ENCODE data around the gene MET.
"Not testable (repeated sequence)": the region's sequence is repeated elsewhere in the genome, so short reads cannot be mapped to it uniquely, and the experiment has no call there.

MET gene

GRCh38 chr7:116710764-116711452 lies 38.9 kb downstream of the MET start:
- Histone ChIP-seq H3K9me3 (ENCODE audit: control insufficient read depth, low read length) (no peaks in the 10 kb centered on the region), H3K4me1 (ENCODE audit: control insufficient read depth, insufficient read depth, low read length, poor library complexity, severe bottlenecking) (no peaks in the 10 kb centered on the region), H3K36me3 (ENCODE audit: control insufficient read depth, insufficient read depth, low read length) (no peaks in the 10 kb centered on the region), H3K27ac (ENCODE audit: low read depth, low read length, severe bottlenecking) (no peak overlapping the region), H3K4me3 (ENCODE audit: extremely low read depth, insufficient read depth, low read length, poor library complexity, severe bottlenecking) (no peak overlapping the region)
- WGBS, 2 experiments (ENCODE audit: insufficient coverage in 2 of 2), result 100% methylated on average over 1 of the region's 3 CpGs; no CpG with 5 or more reads in 1 of the 2 experiments

GRCh38 chr7:116711790-116712189 lies 39.8 kb downstream of the MET start:
- 89 to 93% methylated on average over 3 to 4 of the region's 4 CpGs for WGBS, 2 experiments (ENCODE audit: insufficient coverage in 2 of 2)
- no peak overlapping the region for H3K27ac ChIP-seq (ENCODE audit: low read depth, low read length, severe bottlenecking)
- H3K36me3 ChIP-seq (ENCODE audit: control insufficient read depth, insufficient read depth, low read length), result no peaks in the 10 kb centered on the region
- no peak overlapping the region for H3K4me3 ChIP-seq (ENCODE audit: extremely low read depth, insufficient read depth, low read length, poor library complexity, severe bottlenecking)
- no peaks in the 10 kb centered on the region for H3K9me3 ChIP-seq (ENCODE audit: control insufficient read depth, low read length)
- no peaks in the 10 kb centered on the region for H3K4me1 ChIP-seq (ENCODE audit: control insufficient read depth, insufficient read depth, low read length, poor library complexity, severe bottlenecking)

GRCh38 chr7:116713500-116713899 lies 41.5 kb downstream of the MET start:
- no peak overlapping the region for H3K27ac ChIP-seq (ENCODE audit: low read depth, low read length, severe bottlenecking)
- no peak overlapping the region for H3K4me3 ChIP-seq (ENCODE audit: extremely low read depth, insufficient read depth, low read length, poor library complexity, severe bottlenecking)
- no peaks in the 10 kb centered on the region for H3K9me3 ChIP-seq (ENCODE audit: control insufficient read depth, low read length)
- 82 to 98% methylated on average over 4 of the region's 4 CpGs for WGBS, 2 experiments (ENCODE audit: insufficient coverage in 2 of 2)
- H3K4me1 ChIP-seq (ENCODE audit: control insufficient read depth, insufficient read depth, low read length, poor library complexity, severe bottlenecking), result no peaks in the 10 kb centered on the region
- no peaks in the 10 kb centered on the region for H3K36me3 ChIP-seq (ENCODE audit: control insufficient read depth, insufficient read depth, low read length)

- Histone ChIP-seq H3K9me3 (ENCODE audit: control insufficient read depth, low read length) (no peaks in the 10 kb centered on the region), H3K27ac (ENCODE audit: low read depth, low read length, severe bottlenecking) (no peak overlapping the region), H3K36me3 (ENCODE audit: control insufficient read depth, insufficient read depth, low read length) (no peaks in the 10 kb centered on the region), H3K4me1 (ENCODE audit: control insufficient read depth, insufficient read depth, low read length, poor library complexity, severe bottlenecking) (no peaks in the 10 kb centered on the region), H3K4me3 (ENCODE audit: extremely low read depth, insufficient read depth, low read length, poor library complexity, severe bottlenecking) (no peak overlapping the region)
Measured at GRCh38 chr7:116713918-116714317, 41.9 kb downstream of the MET start.

GRCh38 chr7:116715077-116715476 lies 43.1 kb downstream of the MET start:
- no peaks in the 10 kb centered on the region for H3K9me3 ChIP-seq (ENCODE audit: control insufficient read depth, low read length)
- no peak overlapping the region for H3K4me3 ChIP-seq (ENCODE audit: extremely low read depth, insufficient read depth, low read length, poor library complexity, severe bottlenecking)
- no peaks in the 10 kb centered on the region for H3K4me1 ChIP-seq (ENCODE audit: control insufficient read depth, insufficient read depth, low read length, poor library complexity, severe bottlenecking)
- no peak overlapping the region for H3K27ac ChIP-seq (ENCODE audit: low read depth, low read length, severe bottlenecking)
- no peaks in the 10 kb centered on the region for H3K36me3 ChIP-seq (ENCODE audit: control insufficient read depth, insufficient read depth, low read length)

GRCh38 chr7:116717137-116717536 lies 45.1 kb downstream of the MET start:
- no peaks in the 10 kb centered on the region for H3K4me1 ChIP-seq (ENCODE audit: control insufficient read depth, insufficient read depth, low read length, poor library complexity, severe bottlenecking)
- H3K9me3 ChIP-seq (ENCODE audit: control insufficient read depth, low read length), result no peaks in the 10 kb centered on the region
- H3K4me3 ChIP-seq (ENCODE audit: extremely low read depth, insufficient read depth, low read length, poor library complexity, severe bottlenecking), result no peak overlapping the region
- no peaks in the 10 kb centered on the region for H3K36me3 ChIP-seq (ENCODE audit: control insufficient read depth, insufficient read depth, low read length)
- no peak overlapping the region for H3K27ac ChIP-seq (ENCODE audit: low read depth, low read length, severe bottlenecking)
- 50 to 100% methylated on average over 1 of the region's 3 CpGs for WGBS, 2 experiments (ENCODE audit: insufficient coverage in 2 of 2)

GRCh38 chr7:116723959-116724529 lies 52.0 kb downstream of the MET start:
- WGBS, 2 experiments (ENCODE audit: insufficient coverage in 2 of 2), result 89 to 93% methylated on average over 7 to 8 of the region's 31 CpGs
- not testable (repeated sequence) for H3K36me3 ChIP-seq (ENCODE audit: control insufficient read depth, insufficient read depth, low read length); H3K9me3 ChIP-seq (ENCODE audit: control insufficient read depth, low read length); H3K4me3 ChIP-seq (ENCODE audit: extremely low read depth, insufficient read depth, low read length, poor library complexity, severe bottlenecking); H3K27ac ChIP-seq (ENCODE audit: low read depth, low read length, severe bottlenecking); H3K4me1 ChIP-seq (ENCODE audit: control insufficient read depth, insufficient read depth, low read length, poor library complexity, severe bottlenecking)

- Histone ChIP-seq H3K9me3 (ENCODE audit: control insufficient read depth, low read length) (no peaks in the 10 kb centered on the region), H3K4me1 (ENCODE audit: control insufficient read depth, insufficient read depth, low read length, poor library complexity, severe bottlenecking) (no peaks in the 10 kb centered on the region), H3K27ac (ENCODE audit: low read depth, low read length, severe bottlenecking) (no peak overlapping the region), H3K36me3 (ENCODE audit: control insufficient read depth, insufficient read depth, low read length) (no peaks in the 10 kb centered on the region), H3K4me3 (ENCODE audit: extremely low read depth, insufficient read depth, low read length, poor library complexity, severe bottlenecking) (no peak overlapping the region)
- WGBS, 2 experiments (ENCODE audit: insufficient coverage in 2 of 2), result 90 to 100% methylated on average over 2 to 4 of the region's 5 CpGs
Measured at GRCh38 chr7:116724560-116725231, 52.7 kb downstream of the MET start.

- Histone ChIP-seq H3K27ac (ENCODE audit: low read depth, low read length, severe bottlenecking) (no peak overlapping the region), H3K4me3 (ENCODE audit: extremely low read depth, insufficient read depth, low read length, poor library complexity, severe bottlenecking) (no peak overlapping the region), H3K4me1 (ENCODE audit: control insufficient read depth, insufficient read depth, low read length, poor library complexity, severe bottlenecking) (no peaks in the 10 kb centered on the region), H3K9me3 (ENCODE audit: control insufficient read depth, low read length) (no peaks in the 10 kb centered on the region), H3K36me3 (ENCODE audit: control insufficient read depth, insufficient read depth, low read length) (no peaks in the 10 kb centered on the region)
- WGBS, 2 experiments (ENCODE audit: insufficient coverage in 2 of 2), result 100% methylated on average over 1 of the region's 3 CpGs
Measured at GRCh38 chr7:116726149-116726548, 54.2 kb downstream of the MET start.

- no peak overlapping the region for H3K27ac ChIP-seq (ENCODE audit: low read depth, low read length, severe bottlenecking)
- no peak overlapping the region for H3K4me3 ChIP-seq (ENCODE audit: extremely low read depth, insufficient read depth, low read length, poor library complexity, severe bottlenecking)
- no peaks in the 10 kb centered on the region for H3K9me3 ChIP-seq (ENCODE audit: control insufficient read depth, low read length)
- H3K36me3 ChIP-seq (ENCODE audit: control insufficient read depth, insufficient read depth, low read length), result no peaks in the 10 kb centered on the region
- 72 to 85% methylated on average over 3 to 4 of the region's 4 CpGs for WGBS, 2 experiments (ENCODE audit: insufficient coverage in 2 of 2)
- H3K4me1 ChIP-seq (ENCODE audit: control insufficient read depth, insufficient read depth, low read length, poor library complexity, severe bottlenecking), result no peaks in the 10 kb centered on the region
Measured at GRCh38 chr7:116726713-116727431, 54.9 kb downstream of the MET start.
